GM23338 (cell line): ENCODE data around the gene COL16A1. TPM values are rescaled to one million over a fixed set of nuclear protein-coding genes. Genes with fewer than 3 reads are reported as not detected.

ENCODE experiments used
- ATAC-seq: fragments of 200-7000 bp; cut with Tn5 transposase; 3 replicates; pipeline ENCODE4 v1.9.1; 2020
- DNase-seq: peaks from one replicate; pipeline ENCODE4 v3.0.0-alpha.2; 2015; ENCODE audit warnings: low spot score
- H2AFZ ChIP-seq: fragments of 200-600 bp; sonication (generic); 2 replicates; pipeline ENCODE4 v1.8.0; 2016; ENCODE audit warnings: antibody characterized with exemption, mild to moderate bottlenecking, moderate library complexity
- H3F3A ChIP-seq: fragments of 200-600 bp; sonication (generic); replicated peaks from 2 replicates; pipeline ENCODE4 v1.8.0; 2017; ENCODE audit warnings: antibody characterized with exemption, mixed run types, low read depth
- H3K27ac ChIP-seq: fragments of 200-600 bp; sonication (generic); 2 replicates; pipeline ENCODE4 v1.6.1; 2016; ENCODE audit warnings: low read depth
- H3K27me3 ChIP-seq: fragments of 200-600 bp; sonication (generic); 2 replicates; pipeline ENCODE4 v1.8.0; 2016; ENCODE audit warnings: mild to moderate bottlenecking, mixed run types, moderate library complexity; ENCODE audit not compliant: insufficient read depth
- H3K36me3 ChIP-seq: fragments of 200-600 bp; sonication (generic); 2 replicates; pipeline ENCODE4 v1.8.0; 2016; ENCODE audit warnings: mild to moderate bottlenecking; ENCODE audit not compliant: insufficient read depth
- H3K4me1 ChIP-seq: fragments of 200-600 bp; sonication (generic); 2 replicates; pipeline ENCODE4 v1.8.0; 2016; ENCODE audit warnings: mild to moderate bottlenecking, moderate library complexity; ENCODE audit not compliant: insufficient read depth
- H3K4me2 ChIP-seq: fragments of 200-600 bp; sonication (generic); 2 replicates; pipeline ENCODE4 v1.7.1; 2017; ENCODE audit warnings: mixed run types
- H3K4me3 ChIP-seq: fragments of 200-600 bp; sonication (generic); 2 replicates; pipeline ENCODE4 v1.6.1; 2016; ENCODE audit warnings: mixed run types
- H3K79me2 ChIP-seq: fragments of 200-600 bp; sonication (generic); replicated peaks from 2 replicates; pipeline ENCODE4 v1.8.0; 2017; ENCODE audit warnings: mild to moderate bottlenecking; ENCODE audit not compliant: insufficient read depth
- H3K9me2 ChIP-seq: fragments of 200-600 bp; sonication (generic); 2 replicates; pipeline ENCODE4 v1.8.0; 2017; ENCODE audit not compliant: insufficient read depth
- H4K20me1 ChIP-seq: fragments of 200-600 bp; sonication (generic); replicated peaks from 2 replicates; pipeline ENCODE4 v1.8.0; 2017; ENCODE audit warnings: mild to moderate bottlenecking; ENCODE audit not compliant: insufficient read depth
- H3K27ac Mint-ChIP-seq: 2 replicates; pipeline ENCODE4 v1.8.0; 2020; ENCODE audit warnings: inconsistent platforms, mild to moderate bottlenecking, moderate library complexity, mixed read lengths
- H3K27me3 Mint-ChIP-seq: 3 replicates; pipeline ENCODE4 v1.8.0; 2022; ENCODE audit warnings: low read depth, mild to moderate bottlenecking, moderate library complexity, mixed read lengths, inconsistent platforms; ENCODE audit not compliant: insufficient read depth, poor library complexity
- H3K36me3 Mint-ChIP-seq: 3 replicates; pipeline ENCODE4 v1.8.0; 2021; ENCODE audit warnings: low read depth, mild to moderate bottlenecking, inconsistent platforms, moderate library complexity, mixed read lengths
- H3K4me1 Mint-ChIP-seq: 3 replicates; pipeline ENCODE4 v1.8.0; 2020; ENCODE audit warnings: mild to moderate bottlenecking, inconsistent platforms, mixed read lengths
- H3K4me3 Mint-ChIP-seq: 3 replicates; pipeline ENCODE4 v1.8.0; 2021; ENCODE audit warnings: moderate library complexity, mild to moderate bottlenecking, inconsistent platforms, mixed read lengths
- H3K9me3 Mint-ChIP-seq: 3 replicates; pipeline ENCODE4 v1.8.0; 2020; ENCODE audit warnings: moderate library complexity, mild to moderate bottlenecking, inconsistent platforms, mixed read lengths
- EZH2phosphoT487 ChIP-seq: fragments of 200-600 bp; sonication (generic); IDR thresholded peaks from one replicate; pipeline ENCODE4 v1.8.1; 2018; ENCODE audit warnings: antibody characterized with exemption; ENCODE audit not compliant: unreplicated experiment
- ZNF114 ChIP-seq: fragments of 250-450 bp; sonication (Bioruptor Pico); IDR thresholded peaks from 2 replicates; pipeline ENCODE4 v1.5.0; 2020; ENCODE audit warnings: mild to moderate bottlenecking, moderate library complexity
- ZNF331 ChIP-seq: fragments of 250-450 bp; sonication (Bioruptor Pico); IDR thresholded peaks from 2 replicates; pipeline ENCODE4 v1.5.0; 2020; ENCODE audit warnings: low read depth, mild to moderate bottlenecking, moderate library complexity
- polyA plus RNA-seq: library from polyadenylated mRNA; unstranded; fragments of >200 nt; fragmentation: Nextera tagmentation; extraction: Ambion mirVana; gene quantifications from 2 replicates; pipeline ENCODE4 v1.2.1, GENCODE V29; 2016
- total RNA-seq: library from RNA; depleted of rRNA; stranded (reverse); fragments of >200 nt; shearing (Covaris generic); gene quantifications from 2 replicates; pipeline ENCODE4 v1.2.3, GENCODE V29; 2014
- TF ChIP-seq, protein P1 (sequence below): IDR thresholded peaks from 2 replicates; pipeline ENCODE4 v1.6.1; 2016; ENCODE audit warnings: antibody characterized with exemption
- TF ChIP-seq, protein P2 (sequence below): fragments of 250-450 bp; sonication (Bioruptor Pico); IDR thresholded peaks from 2 replicates; pipeline ENCODE4 v1.5.0; 2020; ENCODE audit warnings: mild to moderate bottlenecking, moderate library complexity

Gene COL16A1
- total and polyA plus RNA-seq, 2 experiments from 2014 or later = 4.2 to 13.2 TPM

DNA sequence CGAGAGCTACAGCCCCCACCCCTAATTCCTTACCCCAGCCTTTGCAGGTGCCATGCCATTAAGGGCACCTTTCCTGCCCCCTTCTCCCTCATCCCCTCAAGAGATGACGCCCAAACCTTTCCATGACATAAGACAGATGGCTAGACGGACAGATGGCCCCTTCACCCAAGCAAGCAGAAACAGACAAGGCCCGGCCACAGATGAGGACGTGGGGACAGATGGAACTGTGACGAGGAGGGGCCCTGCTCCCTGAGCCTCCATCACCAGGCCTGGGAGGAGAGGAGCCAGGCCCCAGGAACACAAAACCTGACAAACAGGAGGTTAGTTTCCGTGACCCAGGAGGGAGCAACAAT, 34.4 kb downstream of the COL16A1 start:
- no peaks in the 10 kb centered on the region for H4K20me1 ChIP-seq
- TF ChIP-seq, protein P1, sequence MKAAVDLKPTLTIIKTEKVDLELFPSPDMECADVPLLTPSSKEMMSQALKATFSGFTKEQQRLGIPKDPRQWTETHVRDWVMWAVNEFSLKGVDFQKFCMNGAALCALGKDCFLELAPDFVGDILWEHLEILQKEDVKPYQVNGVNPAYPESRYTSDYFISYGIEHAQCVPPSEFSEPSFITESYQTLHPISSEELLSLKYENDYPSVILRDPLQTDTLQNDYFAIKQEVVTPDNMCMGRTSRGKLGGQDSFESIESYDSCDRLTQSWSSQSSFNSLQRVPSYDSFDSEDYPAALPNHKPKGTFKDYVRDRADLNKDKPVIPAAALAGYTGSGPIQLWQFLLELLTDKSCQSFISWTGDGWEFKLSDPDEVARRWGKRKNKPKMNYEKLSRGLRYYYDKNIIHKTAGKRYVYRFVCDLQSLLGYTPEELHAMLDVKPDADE = no peak
- TF ChIP-seq, protein P2, sequence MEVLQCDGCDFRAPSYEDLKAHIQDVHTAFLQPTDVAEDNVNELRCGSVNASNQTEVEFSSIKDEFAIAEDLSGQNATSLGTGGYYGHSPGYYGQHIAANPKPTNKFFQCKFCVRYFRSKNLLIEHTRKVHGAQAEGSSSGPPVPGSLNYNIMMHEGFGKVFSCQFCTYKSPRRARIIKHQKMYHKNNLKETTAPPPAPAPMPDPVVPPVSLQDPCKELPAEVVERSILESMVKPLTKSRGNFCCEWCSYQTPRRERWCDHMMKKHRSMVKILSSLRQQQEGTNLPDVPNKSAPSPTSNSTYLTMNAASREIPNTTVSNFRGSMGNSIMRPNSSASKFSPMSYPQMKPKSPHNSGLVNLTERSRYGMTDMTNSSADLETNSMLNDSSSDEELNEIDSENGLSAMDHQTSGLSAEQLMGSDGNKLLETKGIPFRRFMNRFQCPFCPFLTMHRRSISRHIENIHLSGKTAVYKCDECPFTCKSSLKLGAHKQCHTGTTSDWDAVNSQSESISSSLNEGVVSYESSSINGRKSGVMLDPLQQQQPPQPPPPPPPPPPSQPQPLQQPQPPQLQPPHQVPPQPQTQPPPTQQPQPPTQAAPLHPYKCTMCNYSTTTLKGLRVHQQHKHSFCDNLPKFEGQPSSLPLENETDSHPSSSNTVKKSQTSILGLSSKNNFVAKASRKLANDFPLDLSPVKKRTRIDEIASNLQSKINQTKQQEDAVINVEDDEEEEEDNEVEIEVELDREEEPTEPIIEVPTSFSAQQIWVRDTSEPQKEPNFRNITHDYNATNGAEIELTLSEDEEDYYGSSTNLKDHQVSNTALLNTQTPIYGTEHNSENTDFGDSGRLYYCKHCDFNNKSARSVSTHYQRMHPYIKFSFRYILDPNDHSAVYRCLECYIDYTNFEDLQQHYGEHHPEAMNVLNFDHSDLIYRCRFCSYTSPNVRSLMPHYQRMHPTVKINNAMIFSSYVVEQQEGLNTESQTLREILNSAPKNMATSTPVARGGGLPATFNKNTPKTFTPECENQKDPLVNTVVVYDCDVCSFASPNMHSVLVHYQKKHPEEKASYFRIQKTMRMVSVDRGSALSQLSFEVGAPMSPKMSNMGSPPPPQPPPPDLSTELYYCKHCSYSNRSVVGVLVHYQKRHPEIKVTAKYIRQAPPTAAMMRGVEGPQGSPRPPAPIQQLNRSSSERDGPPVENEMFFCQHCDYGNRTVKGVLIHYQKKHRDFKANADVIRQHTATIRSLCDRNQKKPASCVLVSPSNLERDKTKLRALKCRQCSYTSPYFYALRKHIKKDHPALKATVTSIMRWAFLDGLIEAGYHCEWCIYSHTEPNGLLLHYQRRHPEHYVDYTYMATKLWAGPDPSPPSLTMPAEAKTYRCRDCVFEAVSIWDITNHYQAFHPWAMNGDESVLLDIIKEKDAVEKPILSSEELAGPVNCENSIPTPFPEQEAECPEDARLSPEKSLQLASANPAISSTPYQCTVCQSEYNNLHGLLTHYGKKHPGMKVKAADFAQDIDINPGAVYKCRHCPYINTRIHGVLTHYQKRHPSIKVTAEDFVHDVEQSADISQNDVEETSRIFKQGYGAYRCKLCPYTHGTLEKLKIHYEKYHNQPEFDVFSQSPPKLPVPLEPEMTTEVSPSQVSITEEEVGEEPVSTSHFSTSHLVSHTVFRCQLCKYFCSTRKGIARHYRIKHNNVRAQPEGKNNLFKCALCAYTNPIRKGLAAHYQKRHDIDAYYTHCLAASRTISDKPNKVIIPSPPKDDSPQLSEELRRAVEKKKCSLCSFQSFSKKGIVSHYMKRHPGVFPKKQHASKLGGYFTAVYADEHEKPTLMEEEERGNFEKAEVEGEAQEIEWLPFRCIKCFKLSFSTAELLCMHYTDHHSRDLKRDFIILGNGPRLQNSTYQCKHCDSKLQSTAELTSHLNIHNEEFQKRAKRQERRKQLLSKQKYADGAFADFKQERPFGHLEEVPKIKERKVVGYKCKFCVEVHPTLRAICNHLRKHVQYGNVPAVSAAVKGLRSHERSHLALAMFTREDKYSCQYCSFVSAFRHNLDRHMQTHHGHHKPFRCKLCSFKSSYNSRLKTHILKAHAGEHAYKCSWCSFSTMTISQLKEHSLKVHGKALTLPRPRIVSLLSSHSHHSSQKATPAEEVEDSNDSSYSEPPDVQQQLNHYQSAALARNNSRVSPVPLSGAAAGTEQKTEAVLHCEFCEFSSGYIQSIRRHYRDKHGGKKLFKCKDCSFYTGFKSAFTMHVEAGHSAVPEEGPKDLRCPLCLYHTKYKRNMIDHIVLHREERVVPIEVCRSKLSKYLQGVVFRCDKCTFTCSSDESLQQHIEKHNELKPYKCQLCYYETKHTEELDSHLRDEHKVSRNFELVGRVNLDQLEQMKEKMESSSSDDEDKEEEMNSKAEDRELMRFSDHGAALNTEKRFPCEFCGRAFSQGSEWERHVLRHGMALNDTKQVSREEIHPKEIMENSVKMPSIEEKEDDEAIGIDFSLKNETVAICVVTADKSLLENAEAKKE = no peak
- no peaks in the 10 kb centered on the region for H3F3A ChIP-seq
- no peaks in the 10 kb centered on the region for H3K27me3 ChIP-seq
- Mint-ChIP-seq H3K27ac (no peak overlapping the region; the same call in 1 of the 2 replicates), H3K9me3 (no peaks in the 10 kb centered on the region), H3K27me3 (peaks cover 12% of the 10 kb centered on the region), H3K36me3 (no peaks in the 10 kb centered on the region), H3K4me3 (peak overlapping the region; percentile 2; the same call in 1 of the 3 replicates), H3K4me1 (peaks cover 28% of the 10 kb centered on the region)
- no peak overlapping the region for H3K4me3 ChIP-seq
- peak overlapping the region; percentile 89; the same call in 1 of the 2 replicates for H2AFZ ChIP-seq
- H3K79me2 ChIP-seq = no peaks in the 10 kb centered on the region
- H3K9me2 ChIP-seq = no peaks in the 10 kb centered on the region
- DNase-seq = no peak
- no peak overlapping the region; the same call in 1 of the 2 replicates for H3K4me2 ChIP-seq
- no peaks in the 10 kb centered on the region for H3K36me3 ChIP-seq
- no peak overlapping the region for H3K27ac ChIP-seq
- ATAC-seq = no peak
- peaks cover 11% of the 10 kb centered on the region for H3K4me1 ChIP-seq

DNA sequence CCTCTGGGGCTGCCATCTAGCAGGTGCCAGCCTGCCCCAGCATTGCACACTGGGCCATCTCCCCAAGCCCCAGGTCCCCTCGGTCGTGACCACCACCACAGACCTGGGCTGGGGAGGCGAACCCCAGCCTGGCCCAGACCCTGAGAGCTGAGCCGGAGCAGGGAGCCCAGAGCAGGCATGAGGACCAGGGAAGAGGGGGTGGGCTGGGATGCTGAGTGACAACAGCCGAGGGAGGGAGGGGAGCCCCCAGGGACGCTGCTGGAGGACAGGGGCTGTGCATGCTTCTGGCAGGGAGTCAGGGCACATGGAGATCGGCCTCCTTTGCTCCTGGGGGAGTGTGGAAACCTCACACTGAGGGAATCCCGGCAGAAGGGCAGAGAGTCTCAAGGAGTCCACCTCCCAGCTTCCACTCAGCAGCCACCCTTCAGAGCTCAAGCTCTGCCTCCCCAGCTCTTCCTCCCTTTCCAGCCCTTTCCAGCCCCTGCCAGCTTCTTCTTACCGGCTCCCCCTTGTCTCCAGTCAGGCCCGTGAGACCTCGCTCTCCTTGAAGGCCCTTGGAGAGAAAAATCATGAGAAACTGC, 35.4 kb downstream of the COL16A1 start:
- no peak overlapping the region for H3K27ac Mint-ChIP-seq
- H3K9me3 Mint-ChIP-seq = no peaks in the 10 kb centered on the region
- no peak overlapping the region for H3K4me3 ChIP-seq
- no peaks in the 10 kb centered on the region for H3K36me3 ChIP-seq
- peaks cover 11% of the 10 kb centered on the region for H3K4me1 ChIP-seq
- no peak overlapping the region for H3K4me3 Mint-ChIP-seq
- DNase-seq = no peak
- H3K27ac ChIP-seq = no peak overlapping the region
- H3K36me3 Mint-ChIP-seq = no peaks in the 10 kb centered on the region
- H4K20me1 ChIP-seq = no peaks in the 10 kb centered on the region
- H3K27me3 Mint-ChIP-seq = peaks cover 12% of the 10 kb centered on the region
- H3K4me2 ChIP-seq = no peak overlapping the region
- no peak for ATAC-seq
- no peaks in the 10 kb centered on the region for H3F3A ChIP-seq
- no peaks in the 10 kb centered on the region for H3K79me2 ChIP-seq
- peaks cover 31% of the 10 kb centered on the region for H3K4me1 Mint-ChIP-seq
- H3K9me2 ChIP-seq = no peaks in the 10 kb centered on the region
- no peak overlapping the region for H2AFZ ChIP-seq
- H3K27me3 ChIP-seq = no peaks in the 10 kb centered on the region
- TF ChIP-seq ZNF114 (CRISPR knock-in tag) (no peak), ZNF331 (CRISPR knock-in tag) (no peak), EZH2phosphoT487 (no peak)
